Endothelial cell of umbilical vein (primary cell): Measurements from ENCODE around the gene FIGLA.

Experiments
- MYC ChIP-seq: IDR thresholded peaks from one replicate; pipeline ENCODE4 v1.6.1; 2011; ENCODE audit warnings: mild to moderate bottlenecking, low read depth, low read length
- TF ChIP-seq, protein P1 (sequence below), 2 donors: IDR thresholded peaks; 1 replicate in 1 of 2; 2 replicates in 1 of 2; pipeline ENCODE4 v1.5.1; 2011; ENCODE audit warnings: low read length in 2 of 2, mild to moderate bottlenecking in 2 of 2, moderate library complexity in 2 of 2, control low read depth in 1 of 2, inconsistent platforms in 1 of 2, low read depth in 1 of 2; ENCODE audit not compliant: insufficient read depth in 1 of 2; ENCODE audit errors: extremely low read depth in 1 of 2

DNA sequence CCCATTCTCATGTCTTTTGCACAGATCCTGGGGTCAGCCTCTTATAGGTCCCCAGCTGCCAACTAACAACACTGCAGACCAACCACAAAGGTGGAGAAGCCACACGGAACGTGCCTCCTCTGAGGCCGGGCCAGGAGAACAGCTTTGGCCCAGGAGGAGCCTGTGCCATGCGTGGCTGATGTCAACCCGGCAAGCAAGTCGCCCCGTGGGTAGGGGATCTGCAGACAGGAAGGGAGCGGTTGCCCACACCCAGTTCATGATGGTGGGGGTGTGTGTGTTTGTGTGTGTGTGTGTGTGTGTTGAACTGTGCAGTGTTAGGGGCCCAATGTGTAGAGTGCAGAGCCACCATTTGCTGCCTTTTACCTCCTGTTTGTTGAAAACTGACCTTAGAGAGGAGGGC is 32.4 kb upstream of the FIGLA start:
- TF ChIP-seq, protein P1, sequence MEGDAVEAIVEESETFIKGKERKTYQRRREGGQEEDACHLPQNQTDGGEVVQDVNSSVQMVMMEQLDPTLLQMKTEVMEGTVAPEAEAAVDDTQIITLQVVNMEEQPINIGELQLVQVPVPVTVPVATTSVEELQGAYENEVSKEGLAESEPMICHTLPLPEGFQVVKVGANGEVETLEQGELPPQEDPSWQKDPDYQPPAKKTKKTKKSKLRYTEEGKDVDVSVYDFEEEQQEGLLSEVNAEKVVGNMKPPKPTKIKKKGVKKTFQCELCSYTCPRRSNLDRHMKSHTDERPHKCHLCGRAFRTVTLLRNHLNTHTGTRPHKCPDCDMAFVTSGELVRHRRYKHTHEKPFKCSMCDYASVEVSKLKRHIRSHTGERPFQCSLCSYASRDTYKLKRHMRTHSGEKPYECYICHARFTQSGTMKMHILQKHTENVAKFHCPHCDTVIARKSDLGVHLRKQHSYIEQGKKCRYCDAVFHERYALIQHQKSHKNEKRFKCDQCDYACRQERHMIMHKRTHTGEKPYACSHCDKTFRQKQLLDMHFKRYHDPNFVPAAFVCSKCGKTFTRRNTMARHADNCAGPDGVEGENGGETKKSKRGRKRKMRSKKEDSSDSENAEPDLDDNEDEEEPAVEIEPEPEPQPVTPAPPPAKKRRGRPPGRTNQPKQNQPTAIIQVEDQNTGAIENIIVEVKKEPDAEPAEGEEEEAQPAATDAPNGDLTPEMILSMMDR (IDR thresholded peaks at IDR 0.05; ENCODE audit: extremely low read depth in 1 of 2, insufficient read depth in 1 of 2, low read depth in 1 of 2, low read length in 2 of 2), result no peak
- TF ChIP-seq MYC, result no peak
